ENCODE results near the gene EIPR1.

DNA sequence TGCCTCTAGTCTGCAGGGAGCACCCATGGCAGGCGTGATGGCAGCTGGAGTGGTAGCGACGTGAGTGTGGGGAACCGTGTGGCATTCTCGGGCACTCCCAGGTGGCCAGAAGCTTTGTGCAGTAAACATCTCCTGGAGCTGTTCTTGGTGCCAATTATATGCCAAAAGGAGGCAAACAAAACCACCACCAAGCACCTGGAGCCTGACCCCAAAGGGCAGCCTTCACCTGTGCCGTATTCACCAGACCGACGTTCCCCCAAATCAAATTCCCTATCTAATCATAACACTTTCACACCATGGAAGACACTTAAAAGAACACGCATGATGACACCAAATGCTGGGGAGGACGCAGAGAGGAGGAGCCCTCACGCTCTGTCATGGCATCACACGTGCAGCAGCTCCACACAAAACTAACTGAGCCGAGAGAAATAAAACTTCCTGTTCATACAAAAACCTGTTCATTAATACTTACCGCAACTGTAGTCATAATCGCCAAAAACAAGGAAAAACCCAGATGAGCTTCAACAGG is 123.6 kb downstream of the EIPR1 start:
- TF ChIP-seq, protein P1, sequence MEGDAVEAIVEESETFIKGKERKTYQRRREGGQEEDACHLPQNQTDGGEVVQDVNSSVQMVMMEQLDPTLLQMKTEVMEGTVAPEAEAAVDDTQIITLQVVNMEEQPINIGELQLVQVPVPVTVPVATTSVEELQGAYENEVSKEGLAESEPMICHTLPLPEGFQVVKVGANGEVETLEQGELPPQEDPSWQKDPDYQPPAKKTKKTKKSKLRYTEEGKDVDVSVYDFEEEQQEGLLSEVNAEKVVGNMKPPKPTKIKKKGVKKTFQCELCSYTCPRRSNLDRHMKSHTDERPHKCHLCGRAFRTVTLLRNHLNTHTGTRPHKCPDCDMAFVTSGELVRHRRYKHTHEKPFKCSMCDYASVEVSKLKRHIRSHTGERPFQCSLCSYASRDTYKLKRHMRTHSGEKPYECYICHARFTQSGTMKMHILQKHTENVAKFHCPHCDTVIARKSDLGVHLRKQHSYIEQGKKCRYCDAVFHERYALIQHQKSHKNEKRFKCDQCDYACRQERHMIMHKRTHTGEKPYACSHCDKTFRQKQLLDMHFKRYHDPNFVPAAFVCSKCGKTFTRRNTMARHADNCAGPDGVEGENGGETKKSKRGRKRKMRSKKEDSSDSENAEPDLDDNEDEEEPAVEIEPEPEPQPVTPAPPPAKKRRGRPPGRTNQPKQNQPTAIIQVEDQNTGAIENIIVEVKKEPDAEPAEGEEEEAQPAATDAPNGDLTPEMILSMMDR (conservative IDR thresholded peaks at IDR 0.05) = no peak
- no peak for TF ChIP-seq EZH2 (IDR thresholded peaks at IDR 0.05; ENCODE audit: low read depth)
